Stimulated activated CD4-positive, alpha-beta T cell treated with anti-CD3 and anti-CD28 coated beads, Interleukin-15, amount 100 ng/mL, for 1 hour (primary cell): ENCODE measurements around the gene CDK11A.

ENCODE experiments used
- DNase-seq, 2 donors: peaks; one replicate each; pipeline ENCODE4 v3.0.0-alpha.2; 2020; ENCODE audit warnings: low read depth in 1 of 2, low spot score in 1 of 2

The CDK11A gene

DNA sequence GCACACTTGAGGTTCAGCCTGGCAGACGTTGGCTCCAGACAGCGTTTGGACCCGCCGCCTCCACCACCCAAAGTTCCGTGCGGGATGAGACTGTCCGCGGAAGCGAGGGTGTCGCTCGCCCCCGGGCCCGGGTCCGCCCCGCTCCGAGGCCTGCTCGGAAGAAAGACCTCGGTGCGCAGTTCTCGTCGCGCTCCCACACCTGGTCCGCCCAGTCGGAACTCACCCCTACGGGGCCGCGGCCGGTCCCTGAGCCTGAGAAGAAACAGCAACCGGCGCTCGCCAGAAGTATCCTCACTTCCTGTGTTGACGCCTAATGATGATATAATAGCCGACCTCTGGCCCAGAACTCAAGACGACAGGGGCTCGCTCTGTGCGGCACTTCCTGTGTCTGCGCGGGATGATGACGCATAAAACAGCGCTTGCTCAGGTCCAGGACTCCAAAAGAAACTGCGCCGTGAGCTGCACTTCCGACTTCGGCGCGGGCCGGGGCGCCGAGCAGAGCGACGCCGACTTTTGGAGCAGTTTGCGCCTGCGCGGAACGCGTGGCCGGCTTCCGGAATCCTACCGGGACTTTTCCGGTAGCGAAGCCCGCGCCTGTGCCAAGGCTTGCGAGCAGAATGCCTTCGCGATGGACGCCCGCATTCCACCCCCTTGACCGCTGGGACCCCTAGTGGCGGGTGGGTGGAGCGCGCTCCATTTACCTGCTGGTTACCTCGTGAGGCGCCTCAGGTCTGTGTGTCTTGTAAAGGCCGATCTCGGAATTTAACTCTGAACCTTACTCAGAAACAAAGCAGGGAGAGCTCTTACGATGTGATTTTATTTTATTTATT, at the start of gene CDK11A:
Gene CDK11A (minus strand): TSS at position 323 of the 830 bp plus-strand sequence. CDS start 1,539 bp downstream, outside the sequence.
- peak; percentile 81 to 96 for DNase-seq

DNA sequence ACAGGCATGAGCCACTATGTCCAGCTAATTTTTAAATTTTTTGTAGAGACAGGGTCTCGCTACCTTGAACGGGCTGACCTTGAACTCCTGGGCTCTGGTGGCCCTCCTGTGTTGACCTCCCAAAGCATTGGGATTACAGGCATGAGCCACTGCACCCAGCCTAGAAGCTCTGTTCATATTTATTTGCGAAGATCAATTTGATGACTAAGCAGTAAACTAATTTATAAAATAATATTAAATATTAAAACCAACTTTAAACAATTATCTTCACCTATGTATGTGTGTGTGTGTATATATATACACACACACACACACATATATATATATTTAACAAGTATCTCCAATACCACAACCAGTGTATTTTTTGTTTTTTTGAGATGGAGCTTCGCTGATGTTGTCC, 49.7 kb upstream of the CDK11A start:
- DNase-seq = no peak

DNA sequence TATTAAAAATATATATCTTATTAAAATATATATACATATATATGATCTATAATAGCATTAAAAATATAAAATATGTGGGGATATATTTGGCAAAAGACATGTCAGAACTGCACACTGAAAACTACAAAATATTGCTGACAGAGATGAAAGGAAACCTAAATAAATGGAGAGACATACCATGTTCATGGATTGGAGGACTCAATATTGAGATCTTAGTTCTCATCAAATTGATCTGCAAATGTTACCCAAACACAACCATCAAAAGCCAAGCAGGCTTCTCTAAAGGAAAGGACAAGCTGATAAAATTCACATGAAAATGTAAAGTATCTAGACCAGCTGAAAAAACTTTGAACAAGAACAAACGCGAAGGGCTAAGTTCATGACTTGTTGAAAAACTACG, 46.9 kb upstream of the CDK11A start:
- no peak for DNase-seq

DNA sequence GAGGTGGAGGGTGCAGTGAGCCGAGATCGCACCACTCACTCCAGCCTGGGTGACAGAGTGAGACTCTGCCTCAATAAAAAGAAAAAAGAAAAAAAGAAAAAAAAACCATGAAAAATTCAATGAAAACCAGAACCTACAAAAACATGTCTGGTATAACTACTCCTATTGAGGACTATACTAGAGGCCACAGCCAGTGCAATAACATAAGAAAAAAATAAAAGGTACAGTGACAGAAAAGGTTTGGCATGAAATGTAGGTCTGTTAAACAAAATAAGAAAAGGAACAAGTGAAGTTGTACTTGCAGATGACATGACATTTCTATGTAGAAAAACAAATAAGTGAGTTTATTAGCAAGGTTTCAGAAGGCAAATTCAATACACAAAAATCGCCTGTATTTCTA, 45.9 kb upstream of the CDK11A start:
- no peak for DNase-seq

DNA sequence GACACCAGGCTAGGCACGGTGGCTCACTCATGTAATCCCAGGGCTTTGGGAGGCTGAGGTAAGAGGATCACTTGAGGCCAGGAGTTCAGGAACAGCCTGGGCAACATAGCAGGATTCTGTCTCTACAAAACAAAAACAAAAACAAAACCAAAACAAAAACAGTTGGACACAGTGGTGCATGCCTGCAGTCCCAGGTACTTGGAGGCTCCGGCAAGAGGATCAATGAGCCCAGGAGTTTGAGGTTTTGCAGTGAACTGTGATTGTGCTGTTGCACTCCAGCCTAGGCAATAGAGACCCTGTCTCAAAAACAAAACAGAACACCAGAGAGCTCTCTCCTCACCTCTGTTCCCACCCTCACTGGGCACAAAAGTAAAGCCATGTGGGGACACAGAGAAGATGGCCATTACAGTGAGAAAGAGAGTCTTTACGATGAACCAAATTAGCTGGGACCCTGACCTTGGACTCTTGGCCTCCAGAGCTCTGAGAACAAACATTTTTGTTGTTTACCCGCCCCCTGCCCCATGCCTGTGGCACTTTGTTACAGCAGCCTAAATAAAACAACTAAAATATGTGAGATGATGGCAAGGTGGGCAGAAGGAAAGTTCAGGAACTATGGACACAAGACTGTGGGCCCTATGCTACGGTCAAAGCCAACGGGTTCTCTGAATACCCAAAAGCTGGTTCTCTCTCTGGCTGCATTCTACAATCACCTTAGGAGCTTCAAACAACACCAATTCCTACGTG, 44.3 kb upstream of the CDK11A start:
- DNase-seq = no peak

DNA sequence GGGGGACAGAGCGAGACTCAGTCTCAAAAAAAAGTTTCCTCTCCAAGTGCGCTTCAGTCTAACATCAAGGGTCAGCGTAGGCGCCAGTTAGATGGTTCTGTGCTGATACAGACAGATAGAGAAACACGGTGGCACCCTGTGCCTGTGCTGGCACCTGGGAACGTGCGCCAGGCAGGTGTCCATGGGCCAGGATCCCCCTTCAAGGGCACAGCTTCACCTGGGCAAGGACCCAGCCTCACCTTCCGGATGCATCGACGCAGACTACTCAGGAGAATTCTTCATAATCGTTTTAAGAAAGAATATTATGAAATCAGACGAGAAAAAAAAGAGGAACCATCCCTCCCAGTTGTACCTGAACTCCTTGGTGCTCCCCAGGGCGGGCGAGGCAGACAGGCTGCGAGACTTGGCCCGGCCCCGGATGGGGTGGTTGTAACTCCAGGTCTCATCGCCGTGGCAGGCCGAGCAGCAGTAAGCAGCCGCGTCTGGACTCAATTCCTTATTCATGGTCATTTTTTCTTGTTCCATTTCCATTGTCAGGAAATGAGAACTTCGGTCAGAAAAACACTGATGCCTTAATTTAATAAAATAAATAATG, 40.8 kb upstream of the CDK11A start:
- no peak for DNase-seq

DNA sequence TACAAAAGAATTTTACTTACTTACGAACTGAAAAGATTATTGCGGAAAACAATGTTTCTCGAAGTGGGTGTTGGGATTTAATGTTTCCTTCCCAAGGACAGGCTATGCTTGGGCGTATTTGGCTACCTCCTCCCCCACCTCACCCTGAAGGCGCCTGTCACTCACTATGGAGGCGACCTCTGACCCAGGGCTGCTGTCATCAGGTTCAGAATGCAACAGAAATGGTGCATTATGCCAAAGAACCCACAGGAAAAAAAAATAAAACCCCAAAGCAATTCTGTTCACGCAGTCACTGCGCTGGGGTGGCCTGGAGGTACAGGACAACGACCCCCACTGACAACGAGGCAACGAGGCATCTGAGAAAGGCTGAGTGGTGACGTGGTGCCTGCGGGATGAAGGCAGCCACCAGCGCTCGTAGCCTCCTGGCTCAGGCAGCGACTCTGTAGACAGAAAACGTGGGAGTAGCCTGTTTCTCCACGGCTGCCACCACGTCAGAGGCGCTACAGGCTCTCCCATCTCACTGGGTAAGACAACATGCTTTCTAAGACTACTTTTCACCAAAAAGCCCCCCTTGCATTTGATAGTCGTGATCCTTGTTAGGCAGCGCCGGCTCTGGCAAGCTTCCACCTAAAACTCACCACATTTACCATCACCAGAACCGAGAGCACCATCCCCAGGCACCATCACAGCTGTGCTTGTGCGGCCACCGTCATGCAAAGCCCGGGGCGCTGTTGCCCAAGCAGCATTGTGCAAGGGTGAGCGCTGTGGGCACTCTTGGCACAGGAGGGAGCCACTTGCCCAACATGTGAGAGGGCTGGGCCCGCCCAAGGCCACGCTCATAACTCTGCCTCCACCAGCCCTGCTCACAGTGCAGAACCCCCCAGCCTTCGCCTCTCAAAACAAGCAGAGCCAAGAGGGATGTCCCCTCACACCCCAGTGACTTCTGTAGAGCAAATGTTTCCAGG, 39.8 kb upstream of the CDK11A start:
- no peak for DNase-seq

DNA sequence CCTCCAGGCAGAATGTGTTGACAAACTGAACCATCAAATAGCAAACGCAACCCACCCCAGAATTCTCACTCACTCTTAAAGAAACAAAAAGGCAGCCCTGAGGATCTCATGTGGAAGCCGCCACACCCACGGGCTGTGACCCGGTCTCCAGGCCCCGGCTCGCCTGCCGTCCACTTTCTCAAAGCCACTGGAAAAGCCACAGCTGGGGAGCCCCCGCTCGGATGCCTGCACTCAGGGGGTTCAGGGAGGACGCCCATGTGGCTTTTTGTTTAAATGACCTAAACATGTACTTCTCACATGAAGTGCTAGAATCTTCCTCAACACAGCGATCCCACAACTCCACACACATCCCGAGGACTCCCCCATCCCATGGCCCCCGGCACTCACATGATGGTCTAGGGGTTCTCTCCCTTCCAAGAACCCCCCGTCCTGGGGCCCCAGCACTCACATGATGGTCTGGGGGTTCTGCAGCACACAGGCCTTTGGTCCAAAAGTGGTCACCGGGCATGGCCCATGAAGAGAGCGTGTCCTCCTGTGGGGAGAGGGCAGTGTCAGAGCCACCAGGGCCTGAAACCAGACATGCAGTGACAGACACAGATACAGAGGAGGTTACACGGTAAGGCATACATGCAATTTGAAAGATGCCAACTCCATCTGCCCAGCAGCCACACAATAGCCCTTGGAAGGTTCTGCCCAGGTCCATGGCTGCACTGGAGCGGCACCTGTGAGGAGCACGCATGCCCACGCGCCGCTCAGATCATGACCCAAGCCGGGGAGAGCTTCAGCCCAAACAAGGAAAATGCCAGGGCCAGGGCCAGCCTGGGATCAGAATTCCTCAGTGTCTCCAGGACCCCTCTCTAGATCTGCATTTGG, 37.6 kb upstream of the CDK11A start:
- no peak for DNase-seq

DNA sequence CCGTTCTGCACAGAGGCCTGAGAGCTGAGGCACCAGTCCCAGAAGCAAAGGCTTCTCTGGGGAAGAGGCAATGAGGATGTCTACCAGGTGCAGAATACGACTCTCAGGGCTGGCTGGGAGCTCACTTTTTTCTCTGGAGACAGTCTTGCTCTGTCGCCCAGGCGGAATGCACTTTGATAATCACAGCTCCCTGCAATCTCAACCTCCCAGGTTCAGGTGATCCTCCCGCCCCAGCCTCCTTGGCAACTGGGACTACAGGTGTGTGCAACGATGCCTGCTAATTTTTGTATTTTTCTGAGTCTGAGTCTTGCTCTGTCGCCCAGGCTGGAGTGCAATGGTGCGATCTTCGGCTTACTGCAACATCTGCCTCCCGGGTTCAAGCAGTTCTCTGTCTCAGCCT, 36.6 kb upstream of the CDK11A start:
- DNase-seq = no peak

DNA sequence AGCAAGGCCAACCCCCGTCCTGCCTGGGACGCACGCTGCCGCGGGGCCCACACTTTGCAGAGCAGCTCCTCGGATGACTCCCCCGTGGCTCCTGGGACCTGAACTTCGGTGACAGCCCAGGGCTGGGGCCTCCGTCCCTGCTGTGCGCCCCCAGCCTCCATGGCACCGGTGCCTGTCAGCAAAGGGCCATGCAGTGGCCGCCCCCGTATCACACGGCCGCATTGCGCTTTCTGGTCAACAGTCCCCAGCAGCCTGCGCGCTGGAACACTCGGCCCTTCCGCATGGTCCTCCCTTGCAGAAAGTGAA, 36.1 kb upstream of the CDK11A start:
- no peak for DNase-seq

DNA sequence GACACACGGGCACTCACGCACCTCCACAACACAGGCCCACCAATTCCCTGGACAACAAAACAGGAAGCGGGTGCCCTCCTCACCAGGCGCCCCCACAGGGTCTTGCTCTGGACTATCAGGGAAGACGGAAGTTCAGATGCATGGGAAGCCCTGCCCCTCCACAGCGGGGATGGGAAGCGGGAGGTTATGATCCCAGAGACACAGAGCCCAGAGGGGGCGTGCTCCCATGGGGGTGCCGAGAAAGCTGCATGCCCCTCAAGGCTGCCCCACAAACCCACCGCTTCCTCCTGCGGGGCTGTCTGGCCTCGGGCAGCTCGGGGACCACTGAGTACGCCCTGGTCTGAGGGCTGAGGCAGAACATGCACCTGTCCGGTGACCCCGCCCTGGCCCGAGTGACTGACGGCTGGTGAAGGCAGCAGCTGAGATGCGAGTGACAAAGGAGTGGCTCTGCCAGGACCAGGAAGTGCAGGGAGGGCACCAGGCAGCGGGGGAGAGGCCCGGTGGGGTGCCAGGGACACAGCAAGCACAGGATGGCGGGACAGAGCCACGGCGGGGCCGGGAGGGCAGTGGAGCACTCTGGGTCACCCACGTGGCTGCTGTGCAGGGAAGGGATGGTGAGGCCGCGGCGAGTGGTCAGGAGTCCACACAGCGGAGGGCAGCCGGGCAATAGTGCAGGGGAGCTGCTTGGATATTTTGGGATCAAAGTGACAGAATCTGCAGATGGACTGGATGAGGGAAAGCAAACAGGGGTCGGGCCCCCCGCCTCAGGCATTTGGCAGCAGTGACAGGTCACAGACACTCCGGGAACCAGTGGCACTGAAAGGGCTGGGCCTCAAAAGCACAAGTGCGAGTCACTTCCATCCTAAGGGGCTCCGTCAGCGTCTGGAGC, 35.5 kb upstream of the CDK11A start:
- no peak for DNase-seq

DNA sequence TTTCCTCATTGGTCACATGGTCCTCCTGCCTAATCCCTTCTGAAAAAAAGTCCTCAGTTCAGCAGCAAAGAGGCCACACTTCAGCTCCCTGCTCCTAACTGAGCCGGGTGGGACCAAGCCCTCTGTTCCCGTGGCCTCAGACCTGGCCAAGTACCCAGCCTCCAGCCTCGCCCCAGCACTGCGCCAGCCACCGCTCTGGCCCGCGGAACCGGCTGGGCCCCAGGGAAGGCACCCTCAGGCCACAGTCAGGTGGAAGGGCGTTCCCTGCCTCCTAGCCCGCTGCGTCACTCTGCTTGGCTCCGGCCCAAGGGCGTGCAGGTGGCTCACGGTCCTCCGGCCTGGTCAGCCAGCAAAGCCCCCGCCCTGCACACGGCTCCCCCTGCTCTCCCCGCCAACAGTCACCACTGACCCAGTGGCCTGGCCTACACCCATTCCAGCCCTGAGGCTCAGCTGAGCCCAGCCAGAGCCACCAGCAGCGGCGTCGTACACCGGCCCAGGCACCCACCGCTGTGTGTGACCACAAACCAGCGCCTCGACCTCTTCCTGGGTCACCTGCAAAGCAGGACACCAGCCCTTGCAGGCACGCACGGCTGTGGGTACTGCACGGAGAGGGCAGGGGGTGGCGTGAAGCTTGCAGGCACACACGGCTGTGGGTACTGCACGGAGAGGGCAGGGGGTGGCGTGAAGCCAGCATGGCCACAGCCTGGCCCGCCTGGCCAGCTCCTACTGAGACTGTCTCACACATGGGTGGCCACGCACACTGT, 34.7 kb upstream of the CDK11A start:
- no peak for DNase-seq

DNA sequence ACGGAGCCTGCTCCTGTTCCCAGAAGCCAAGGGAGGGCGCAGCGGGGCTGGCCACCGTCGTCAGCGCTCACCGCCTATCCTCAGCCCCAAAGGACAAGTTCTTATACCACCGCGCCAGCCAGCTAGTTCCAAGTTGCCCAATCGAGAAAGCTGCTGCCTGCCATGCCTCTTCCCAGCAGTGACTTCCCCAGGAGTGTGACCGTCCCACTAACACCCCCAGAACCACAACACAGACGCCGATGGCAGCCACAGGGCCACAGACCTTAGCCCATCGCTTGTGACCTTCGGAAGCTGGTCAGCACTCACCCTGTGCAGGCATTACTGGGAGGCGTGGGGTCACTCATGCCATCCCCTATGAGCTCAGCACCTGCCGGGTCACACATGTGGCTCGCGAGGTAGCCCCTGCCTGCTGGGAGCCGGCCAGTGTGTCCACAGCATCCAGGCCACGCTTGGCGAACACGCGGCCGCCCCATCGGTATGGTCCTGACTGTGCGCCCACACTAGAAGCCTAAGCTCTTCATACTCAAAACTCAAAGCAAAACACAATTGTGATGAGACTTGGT, 34.0 kb upstream of the CDK11A start:
- no peak for DNase-seq

DNA sequence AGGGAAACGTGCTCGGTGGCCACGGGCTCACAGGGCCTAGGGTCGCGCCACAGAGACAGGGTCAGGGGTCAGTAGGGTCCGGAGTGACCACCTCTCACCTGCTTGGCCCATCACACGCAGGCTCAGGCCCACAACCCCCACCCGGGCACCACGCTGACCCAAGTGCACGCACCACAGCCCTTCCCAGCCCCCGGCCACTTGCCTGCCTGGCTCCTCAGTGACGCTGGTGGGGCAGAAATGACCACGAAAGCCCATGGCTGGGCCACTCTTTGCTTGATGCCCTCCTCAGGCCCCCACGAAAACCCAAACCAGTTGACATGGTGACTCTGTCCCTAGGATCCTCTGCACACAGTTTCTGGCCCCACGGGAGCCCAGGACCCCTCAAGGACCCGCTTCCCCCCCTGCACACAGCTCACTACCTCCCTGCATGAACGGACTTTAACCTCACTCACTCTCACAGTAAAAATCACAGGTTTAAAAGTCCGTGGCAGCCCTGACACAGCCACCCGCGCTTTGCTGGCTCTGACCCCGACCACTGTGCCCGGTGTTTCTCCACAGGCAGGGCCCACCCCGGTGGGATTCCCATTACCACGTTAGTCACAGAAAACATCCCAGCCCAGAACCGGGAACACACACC, 33.4 kb upstream of the CDK11A start:
- no peak for DNase-seq

DNA sequence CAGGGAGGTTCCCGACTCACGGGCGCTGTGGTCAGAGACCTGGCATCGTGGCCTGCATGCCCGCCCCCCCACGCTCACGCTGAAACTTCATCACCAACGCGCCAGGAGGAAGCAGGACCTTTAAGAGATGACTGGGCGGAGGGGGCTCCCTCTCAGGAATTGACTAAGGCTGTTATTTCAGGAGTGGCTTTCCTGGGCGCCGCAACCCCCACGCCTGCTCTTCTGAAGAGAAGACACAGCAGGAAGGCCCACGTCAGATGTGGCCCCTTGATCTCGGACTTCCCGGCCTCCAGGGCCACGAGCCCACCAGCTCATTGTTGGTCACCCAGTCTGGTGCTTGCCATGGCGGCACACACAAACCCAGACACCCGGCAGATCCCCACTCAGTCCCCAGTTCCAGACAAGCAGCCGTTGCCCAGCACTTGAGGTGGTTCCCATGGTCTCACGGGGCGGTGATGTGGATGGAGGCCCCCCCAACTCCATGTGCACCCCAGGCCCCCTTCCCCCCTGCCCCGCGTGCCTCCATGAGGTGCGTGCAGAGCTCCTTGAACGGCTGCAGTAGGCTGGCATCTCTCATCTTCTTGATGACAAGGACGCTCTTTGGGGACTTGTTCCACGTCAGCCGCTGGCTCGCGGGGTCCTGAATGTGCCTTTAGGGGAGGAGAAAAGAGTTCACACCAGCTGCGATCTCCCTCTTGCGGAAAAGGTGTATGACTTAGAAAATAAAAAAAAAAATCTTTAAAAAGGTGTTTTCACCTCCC, 32.7 kb upstream of the CDK11A start:
- DNase-seq = no peak

DNA sequence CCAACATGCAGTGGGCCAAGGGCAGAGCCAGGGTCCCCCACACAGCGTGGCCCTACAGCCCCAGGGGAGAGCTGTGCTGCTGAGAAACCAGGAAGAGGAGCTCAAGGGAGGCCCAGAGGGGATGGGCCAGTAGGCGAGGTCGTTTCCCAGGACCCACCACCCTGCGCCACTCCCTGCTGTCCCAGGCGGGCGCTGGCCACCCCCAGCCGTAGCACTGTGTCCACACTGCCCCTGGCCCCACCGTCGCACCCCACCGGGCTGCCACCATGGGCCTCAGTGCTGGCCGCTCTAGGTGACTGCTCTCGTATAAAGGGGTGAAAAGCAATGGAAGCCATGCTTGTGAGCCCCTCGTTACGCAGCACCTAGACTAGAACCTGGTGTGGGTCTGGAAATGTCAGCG, 31.7 kb upstream of the CDK11A start:
- no peak for DNase-seq

DNA sequence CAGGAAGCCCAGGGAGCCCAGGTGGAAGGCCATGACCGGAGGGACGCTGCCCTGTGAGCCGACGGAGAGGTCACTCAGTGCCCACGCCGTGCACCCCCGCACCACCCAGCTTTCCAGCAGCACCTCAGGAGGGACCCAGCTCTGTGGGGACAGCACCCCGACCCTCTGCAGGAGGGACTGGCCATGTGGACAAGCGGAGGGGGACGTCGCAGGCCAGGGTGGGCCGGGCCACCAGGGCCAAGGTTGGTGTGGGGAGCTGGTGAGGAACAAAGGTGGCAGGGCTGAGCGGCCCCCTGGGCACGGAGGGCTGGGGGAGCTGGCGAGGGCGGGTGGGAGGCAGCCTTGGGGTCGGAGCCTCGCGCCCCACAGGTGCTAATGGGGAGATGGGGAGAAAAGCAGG, 31.3 kb upstream of the CDK11A start:
- no peak for DNase-seq
